Transverse colon (tissue), 4 donors: Measurements from ENCODE around the gene THADA.

Experiments
- CTCF ChIP-seq, 5 experiments: fragments of 200-600 bp in 3 of 5; fragments of 450-650 bp in 2 of 5; sonication (generic) in 3 of 5; IDR thresholded peaks; 1 replicate in 2 of 5; 2 replicates in 3 of 5; pipeline ENCODE4 v1.5.1; 2016 to 2017; ENCODE audit warnings: antibody characterized with exemption in 5 of 5, inconsistent platforms in 3 of 5, mild to moderate bottlenecking in 2 of 5, moderate library complexity in 1 of 5
- POLR2AphosphoS5 ChIP-seq, 3 donors: sonication (generic); formaldehyde crosslinking; IDR thresholded peaks; one replicate each; pipeline ENCODE4 v1.6.1; 2016; ENCODE audit warnings: antibody characterized with exemption in 3 of 3

DNA sequence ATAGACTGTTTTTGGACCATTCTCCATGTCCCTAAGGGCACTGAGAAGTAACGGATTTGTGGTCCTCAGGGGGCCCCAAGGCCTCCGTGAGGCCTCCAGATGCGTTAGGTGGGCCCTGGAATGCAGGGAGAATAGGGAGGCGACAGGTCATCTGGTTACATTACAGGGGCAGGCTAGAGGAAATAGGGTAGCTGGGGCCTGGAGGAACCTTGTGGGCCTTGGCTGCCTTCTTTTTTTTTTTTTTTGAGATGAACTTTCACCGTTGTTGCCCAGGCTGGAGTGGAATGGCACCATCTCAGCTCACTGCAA is 398.3 kb downstream of the THADA start:
- TF ChIP-seq CTCF (IDR thresholded peaks at IDR 0.05) (no peak), POLR2AphosphoS5 (IDR thresholded peaks at IDR 0.05) (no peak)
